GM11168 (cell line): Measurements from ENCODE around the gene CAPN11.
"Not testable (repeated sequence)": the region's sequence is repeated elsewhere in the genome, so short reads cannot be mapped to it uniquely, and the experiment has no call there.

Experiments
- in situ Hi-C: fragments of 300-500 bp; cut with MboI; formaldehyde crosslinking; loops from one replicate; pipeline ENCODE4 v1.12.0; 2022; ENCODE audit warnings: low sequenced_read_pairs; ENCODE audit not compliant: unreplicated experiment

CAPN11 gene

GRCh38 chr6:44129841-44130322 is 28.7 kb upstream of the CAPN11 start:
- in situ Hi-C loops = no loop called here

DNA sequence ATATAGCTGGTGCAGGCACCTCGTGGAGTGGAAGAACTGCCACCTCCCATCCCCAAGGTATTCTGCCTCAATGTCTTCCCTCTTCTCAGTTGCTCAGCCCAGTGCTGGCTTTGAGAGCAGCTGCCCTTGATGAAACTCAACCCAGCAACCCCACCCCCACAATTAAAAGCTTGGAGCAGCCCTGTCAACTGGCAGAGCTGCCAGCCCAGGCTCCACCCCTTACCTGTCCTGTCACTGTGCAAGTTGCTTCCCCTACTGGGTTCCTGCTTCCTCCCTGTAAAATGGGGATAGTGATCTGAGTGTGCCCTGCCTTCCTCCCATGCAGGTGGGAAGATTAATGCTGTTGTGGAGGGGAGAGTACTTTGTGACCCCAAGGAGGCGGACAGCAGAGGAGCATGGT is 26.7 kb upstream of the CAPN11 start:
- in situ Hi-C loops = no loop called here

DNA sequence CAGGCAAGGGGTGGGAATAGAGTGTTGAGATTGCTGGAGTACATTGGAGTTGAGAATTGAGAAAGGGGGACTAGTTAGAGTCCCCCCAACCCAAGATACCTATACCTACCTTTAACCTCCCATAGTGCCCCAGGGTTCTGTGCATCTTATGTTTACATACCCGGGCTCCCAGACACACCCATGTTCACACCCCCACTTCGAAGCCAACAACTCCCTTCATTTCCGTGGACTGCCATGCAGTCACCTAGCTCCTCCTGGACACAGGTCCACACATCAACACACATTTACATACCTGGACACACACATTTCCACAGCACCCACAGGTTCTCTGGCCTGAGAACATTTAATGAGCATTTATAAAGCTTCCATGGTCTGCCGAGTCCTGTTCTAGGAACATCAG is 26.1 kb upstream of the CAPN11 start:
- in situ Hi-C loops = no loop called here

DNA sequence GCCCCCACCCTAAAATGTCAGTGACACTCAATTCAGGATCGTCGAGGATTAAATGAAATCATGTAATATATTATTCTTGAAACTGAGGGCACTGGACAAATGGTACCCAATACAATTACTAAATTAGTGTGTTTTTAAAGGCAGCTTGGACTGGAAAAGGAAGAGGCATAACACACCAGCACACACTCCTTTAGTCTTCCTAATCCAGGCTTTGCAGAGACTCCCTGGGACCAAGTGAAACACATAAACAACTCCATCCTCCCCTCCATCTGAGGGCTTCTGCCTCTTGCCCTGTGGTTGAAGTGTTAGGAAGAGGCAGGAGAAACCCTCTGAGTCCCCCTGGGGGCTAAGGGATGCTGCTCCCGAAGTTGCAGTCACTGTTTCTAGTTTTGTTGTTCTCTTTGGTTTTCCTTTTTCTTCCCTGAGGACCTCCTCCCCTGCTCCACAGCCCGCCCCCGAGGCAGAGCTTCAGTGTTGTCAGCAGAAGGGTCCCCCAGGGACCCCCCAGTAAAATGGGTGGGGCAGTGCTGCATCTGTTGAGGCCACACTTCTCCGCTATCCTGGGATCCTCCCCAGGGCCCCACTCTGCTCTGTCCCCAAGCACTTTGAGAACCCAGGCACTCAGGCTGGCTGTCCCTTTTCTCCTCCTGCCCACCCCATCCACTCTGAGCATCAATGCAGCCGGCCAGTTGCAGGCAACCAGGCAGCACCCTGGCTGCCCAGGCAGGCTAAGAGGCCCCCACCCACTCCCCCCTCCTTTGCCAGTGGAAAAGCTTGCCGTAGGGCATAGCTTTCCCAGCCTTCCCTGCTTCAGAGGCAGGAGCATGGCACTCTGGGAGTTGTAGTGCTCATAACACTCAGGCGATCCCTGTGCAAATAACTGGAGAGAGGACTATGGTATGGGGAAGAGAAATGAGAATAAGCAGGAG is 25.4 kb upstream of the CAPN11 start:
- in situ Hi-C loops = no loop called here

DNA sequence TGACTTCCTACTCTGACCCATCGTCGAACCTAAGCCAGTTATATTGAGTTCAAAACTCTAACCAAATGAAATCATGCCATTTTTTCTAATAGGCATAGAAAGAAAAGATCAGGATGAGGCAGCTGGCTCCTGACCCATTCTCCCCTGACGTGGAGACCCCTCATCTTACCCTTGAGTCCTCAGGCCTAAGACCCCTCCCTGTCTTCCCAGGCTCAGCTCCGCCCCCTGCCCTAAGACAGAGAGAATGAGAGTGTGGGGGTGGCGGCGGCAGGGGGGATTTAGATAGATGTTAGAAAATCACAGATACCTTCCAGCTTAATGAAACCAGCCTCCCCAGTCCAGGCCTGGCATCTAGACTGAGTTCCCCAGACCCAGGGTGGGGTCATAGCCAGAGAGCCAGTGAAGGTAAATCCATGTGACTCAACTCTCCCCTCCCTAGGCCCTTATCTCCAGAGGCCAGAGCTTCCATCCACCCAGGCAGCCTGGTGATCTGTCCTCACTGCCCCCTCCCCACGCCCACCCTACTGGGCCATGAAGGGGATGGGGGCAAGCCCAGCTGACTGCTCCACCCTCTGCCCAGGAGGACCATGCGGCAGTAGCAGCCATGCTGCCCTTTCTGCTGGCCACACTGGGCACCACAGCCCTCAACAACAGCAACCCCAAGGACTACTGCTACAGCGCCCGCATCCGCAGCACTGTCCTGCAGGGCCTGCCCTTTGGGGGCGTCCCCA is 24.5 kb upstream of the CAPN11 start:
- in situ Hi-C loops = no loop called here

GRCh38 chr6:44135173-44135758 is 23.4 kb upstream of the CAPN11 start:
- in situ Hi-C loops = no loop called here

DNA sequence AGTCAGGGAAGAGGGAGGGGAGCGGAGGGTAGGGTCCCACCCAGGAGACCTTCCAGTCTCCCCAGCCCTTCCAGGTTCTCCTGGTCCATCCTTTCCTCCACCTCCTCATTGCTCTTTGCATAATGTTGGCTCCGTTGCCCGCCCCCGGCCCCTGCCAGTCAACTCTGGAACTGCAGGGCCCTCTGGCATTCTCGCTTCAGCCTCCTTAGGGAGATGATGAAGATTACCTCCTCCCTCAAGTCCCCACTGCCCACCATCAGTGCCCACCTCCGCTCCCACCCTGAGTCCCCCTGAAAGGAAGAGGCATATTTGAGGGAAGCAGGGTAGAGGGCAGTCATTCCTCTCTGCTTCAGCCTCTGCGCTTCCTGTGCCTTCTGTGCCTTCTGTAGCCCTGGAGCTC is 22.7 kb upstream of the CAPN11 start:
- in situ Hi-C loops = no loop called here

GRCh38 chr6:44138717-44139350 is 19.8 kb upstream of the CAPN11 start:
- in situ Hi-C loops = no loop called here

- in situ Hi-C loops = no loop called here
Measured at GRCh38 chr6:44139351-44139743, 19.3 kb upstream of the CAPN11 start.

DNA sequence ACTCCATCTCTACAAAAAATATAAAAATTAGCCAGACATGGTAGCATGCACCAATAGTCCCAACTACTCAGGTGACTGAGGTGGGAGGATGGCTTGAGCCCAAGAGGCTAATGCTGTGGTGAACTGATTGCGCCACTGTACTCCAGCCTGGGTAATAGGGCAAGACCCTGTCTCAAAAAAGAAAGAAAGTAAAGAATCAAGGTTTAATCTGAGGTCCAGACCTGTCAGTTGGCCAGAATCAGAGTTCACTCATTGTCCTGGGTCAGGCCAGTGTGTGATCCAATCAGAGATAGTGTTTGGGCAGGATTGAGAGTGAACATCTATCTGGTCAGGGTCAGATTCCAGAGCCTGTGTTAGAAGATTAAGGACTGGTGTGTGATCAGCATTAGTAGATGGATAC is 15.8 kb upstream of the CAPN11 start:
- in situ Hi-C loops = no loop called here

GRCh38 chr6:44143731-44144130 is 14.9 kb upstream of the CAPN11 start:
- in situ Hi-C loops = no loop called here

- in situ Hi-C loops = not testable (repeated sequence)
Measured at GRCh38 chr6:44144536-44144935, 14.1 kb upstream of the CAPN11 start.

- in situ Hi-C loops = no loop called here
Measured at GRCh38 chr6:44145839-44146238, 12.8 kb upstream of the CAPN11 start.

DNA sequence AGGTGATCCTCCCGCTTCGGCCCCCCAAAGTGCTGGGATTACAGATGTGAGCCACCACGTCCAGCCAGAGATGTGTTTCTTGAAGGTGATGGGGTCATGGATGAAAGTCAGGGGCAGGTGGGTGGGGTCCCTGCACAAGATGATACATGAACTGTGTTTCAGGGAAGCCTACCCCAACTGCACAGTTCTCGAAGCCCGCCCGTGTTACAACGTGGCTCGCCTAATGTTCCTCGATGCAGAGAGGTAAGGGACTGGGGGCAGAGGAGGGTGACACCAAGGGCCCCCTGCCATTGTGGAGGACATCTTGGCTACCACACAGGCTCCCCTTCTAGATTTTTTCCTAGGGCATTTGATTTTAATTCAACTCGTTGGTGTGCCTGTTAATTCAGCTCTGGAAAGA is 11.9 kb upstream of the CAPN11 start:
- in situ Hi-C loops = no loop called here

- in situ Hi-C loops = no loop called here
Measured at GRCh38 chr6:44147256-44147655, 11.4 kb upstream of the CAPN11 start.

DNA sequence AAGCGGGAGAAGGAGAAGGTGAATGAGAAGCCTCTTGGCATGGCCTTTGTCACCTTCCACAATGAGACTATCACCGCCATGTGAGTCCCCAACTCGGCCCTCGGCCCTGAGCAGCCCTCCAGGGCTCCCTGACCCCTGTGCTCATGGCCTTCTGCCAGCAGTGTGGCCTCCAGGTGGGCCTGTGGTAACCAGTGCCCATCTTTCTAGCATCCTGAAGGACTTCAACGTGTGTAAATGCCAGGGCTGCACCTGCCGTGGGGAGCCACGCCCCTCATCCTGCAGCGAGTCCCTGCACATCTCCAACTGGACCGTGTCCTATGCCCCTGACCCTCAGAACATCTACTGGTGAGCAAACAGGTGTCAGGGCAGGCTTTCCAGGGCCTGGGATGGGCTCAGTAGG is 10.3 kb upstream of the CAPN11 start:
- in situ Hi-C loops = no loop called here

- in situ Hi-C loops = loop anchor here (5.0 kb wide), 1 partner anchor 47 kb away; no protein-coding TSS in a partner anchor
Measured at GRCh38 chr6:44149369-44150012, 9.1 kb upstream of the CAPN11 start.

DNA sequence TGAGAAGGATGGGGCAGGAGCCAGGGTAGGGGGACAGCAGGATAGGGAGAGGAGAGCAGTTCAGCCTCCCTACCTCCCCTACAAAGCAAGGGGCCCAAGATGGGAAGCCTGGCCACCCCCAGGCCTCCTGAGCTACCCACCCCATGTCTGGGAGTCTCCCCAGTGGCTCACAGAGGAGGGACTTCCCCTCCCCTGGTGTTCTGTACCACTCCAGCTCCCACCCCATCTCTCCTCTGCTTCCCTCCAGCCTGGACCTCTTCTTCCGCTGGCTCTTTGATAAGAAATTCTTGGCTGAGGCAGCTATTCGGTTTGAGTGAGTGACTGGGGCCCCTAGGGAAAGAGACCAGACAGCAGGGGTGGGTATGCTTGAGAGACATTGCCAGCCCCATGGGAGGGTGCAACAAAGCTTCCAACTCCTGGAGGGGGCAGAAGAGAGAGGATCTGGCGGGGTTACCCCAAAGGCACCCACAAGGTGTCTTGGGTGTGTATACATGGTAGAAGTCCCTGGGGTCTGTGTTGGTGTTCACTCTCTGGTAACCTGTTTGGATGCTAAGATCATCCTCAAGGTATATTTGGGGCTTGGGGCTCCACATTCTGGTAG is 8.2 kb upstream of the CAPN11 start:
- in situ Hi-C loops = loop anchor here (5.0 kb wide), 1 partner anchor 48 kb away; no protein-coding TSS in a partner anchor

DNA sequence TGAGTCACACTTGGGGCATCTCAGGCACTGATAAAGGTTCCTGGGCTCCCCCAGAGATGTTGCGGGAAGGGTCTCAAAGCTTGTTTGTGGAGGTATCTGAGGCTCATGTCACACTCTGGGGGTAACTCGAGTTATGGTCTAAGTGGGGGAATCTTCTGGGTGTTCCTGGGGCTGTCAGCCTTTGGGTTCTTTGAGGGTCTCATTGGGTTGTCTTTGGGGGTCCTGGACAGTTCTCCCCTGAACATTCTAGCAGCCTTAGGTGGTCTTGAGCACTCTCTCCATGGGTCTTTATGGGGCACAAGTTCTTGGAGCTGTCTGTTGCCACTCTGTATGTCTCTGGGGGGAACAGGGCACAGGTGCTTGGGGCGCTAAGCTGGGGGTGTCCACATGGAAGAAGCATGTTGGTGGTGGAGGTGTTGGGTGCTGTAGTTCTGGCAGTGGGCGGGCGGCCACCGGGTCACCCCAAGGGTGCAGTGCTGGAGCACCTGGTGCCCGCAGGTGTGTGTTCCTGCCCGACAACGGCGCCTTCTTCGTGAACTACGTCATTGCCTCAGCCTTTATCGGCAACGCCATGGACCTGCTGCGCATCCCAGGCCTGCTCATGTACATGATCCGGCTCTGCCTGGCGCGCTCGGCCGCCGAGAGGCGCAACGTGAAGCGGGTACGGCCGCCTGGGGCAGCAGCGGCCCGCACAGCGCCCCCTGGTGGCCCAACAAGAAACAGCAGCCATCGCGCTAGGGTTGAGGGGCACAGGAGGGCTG is 7.1 kb upstream of the CAPN11 start:
- in situ Hi-C loops = loop anchor here (5.0 kb wide), 1 partner anchor 49 kb away; no protein-coding TSS in a partner anchor
